ENCODE results near the gene SOAT2.
"Not testable (repeated sequence)": the region's sequence is repeated elsewhere in the genome, so short reads cannot be mapped to it uniquely, and the experiment has no call there.

Gene SOAT2

GRCh38 chr12:53086361-53086760 lies 16.9 kb upstream of the SOAT2 start:
- no peak for DNase-seq

GRCh38 chr12:53090105-53090504 lies 13.2 kb upstream of the SOAT2 start:
- no peak for DNase-seq

GRCh38 chr12:53090554-53090953 lies 12.7 kb upstream of the SOAT2 start:
- DNase-seq: no peak

- DNase-seq: no peak
Observed at GRCh38 chr12:53091756-53092155, 11.5 kb upstream of the SOAT2 start.

GRCh38 chr12:53093777-53094393 lies 9.4 kb upstream of the SOAT2 start:
- DNase-seq: no peak

GRCh38 chr12:53094394-53094787 lies 8.9 kb upstream of the SOAT2 start:
- no peak for DNase-seq

- not testable (repeated sequence) for DNase-seq
Observed at GRCh38 chr12:53094796-53095595, 8.3 kb upstream of the SOAT2 start.

- not testable (repeated sequence) for DNase-seq
Observed at GRCh38 chr12:53095596-53095895, 7.7 kb upstream of the SOAT2 start.

- DNase-seq: no peak
Observed at GRCh38 chr12:53096089-53096741, 7.1 kb upstream of the SOAT2 start.

GRCh38 chr12:53096759-53097158 lies 6.5 kb upstream of the SOAT2 start:
- DNase-seq: no peak

GRCh38 chr12:53097207-53097563 lies 6.1 kb upstream of the SOAT2 start:
- DNase-seq: no peak

GRCh38 chr12:53097564-53098353 lies 5.5 kb upstream of the SOAT2 start, which contains the start of gene IGFBP6:
Gene IGFBP6, plus strand, starts transcription at chr12:53097667. Its CDS starts 51 bp downstream, at chr12:53097718.
- no peak for DNase-seq

- no peak for DNase-seq
Observed at GRCh38 chr12:53098354-53098981, 4.8 kb upstream of the SOAT2 start.

- peak; percentile 21 for DNase-seq
Observed at GRCh38 chr12:53099071-53099882, 4.0 kb upstream of the SOAT2 start.

GRCh38 chr12:53100466-53101151 lies 2.7 kb upstream of the SOAT2 start:
- no peak for DNase-seq

GRCh38 chr12:53101266-53101665 lies 2.0 kb upstream of the SOAT2 start:
- no peak for DNase-seq

- DNase-seq: no peak
Observed at GRCh38 chr12:53101931-53102781, 1.1 kb upstream of the SOAT2 start.

- DNase-seq: no peak
Observed at GRCh38 chr12:53103860-53104305, 597 bp downstream of the SOAT2 start.

GRCh38 chr12:53105256-53105655 lies 2.0 kb downstream of the SOAT2 start:
- DNase-seq: no peak

GRCh38 chr12:53105712-53106439 lies 2.6 kb downstream of the SOAT2 start:
- DNase-seq: no peak

Measured in GF-D8 (cell line).